ENCODE measurements around the gene CCDC73. TPM values are rescaled to one million over a fixed set of nuclear protein-coding genes. Genes with fewer than 3 reads are reported as not detected.

The CCDC73 gene
- total and polyA plus RNA-seq, 10 of the 15 experiments (the other 5 are each of a cell fraction or from before 2014, with no cell fraction given), result 0.05 to 0.57 (median 0.14) TPM

DNA sequence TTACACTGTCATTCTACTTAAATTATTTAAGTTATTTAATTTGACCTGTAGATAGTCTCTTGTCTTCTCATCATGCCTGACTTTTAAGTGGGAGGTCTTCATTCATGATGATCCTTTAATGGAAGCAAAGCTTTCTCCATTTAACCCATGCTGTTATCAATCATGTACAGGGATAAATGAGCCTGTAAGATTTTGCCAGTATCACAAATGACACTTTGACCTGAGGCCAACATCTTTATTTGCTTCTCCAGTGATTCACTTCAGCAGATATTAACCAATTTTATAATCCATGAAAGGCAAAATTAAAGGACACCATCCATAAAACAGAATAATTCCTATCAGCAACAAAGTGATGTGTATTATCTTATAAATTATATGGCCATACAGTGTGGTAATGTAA is 7.7 kb downstream of the CCDC73 start:
- no peak for DNase-seq (ENCODE audit: low read depth, low spot score)
- no peak for ATAC-seq
- no peaks in the 10 kb centered on the region for H4K20me1 ChIP-seq (ENCODE audit: control insufficient read depth, insufficient read depth)
- H2AFZ ChIP-seq (ENCODE audit: control insufficient read depth, low read depth, low read length), result no peak overlapping the region
- POLR2A ChIA-PET, result no interaction called here
- H3K27ac ChIP-seq (ENCODE audit: control insufficient read depth, insufficient read depth), result no peak overlapping the region
- intact Hi-C loops (cut with micrococcal nuclease; ENCODE audit: unreplicated experiment) (no loop called here), in situ Hi-C loops (cut with MboI) (loop anchor here (5.0 kb wide), 1 partner anchor 35 kb away; no protein-coding TSS in a partner anchor)
- CTCF ChIA-PET, result no interaction called here
- BruUV-seq (replicated peaks), result no TSS peak
- H3K4me3 ChIP-seq, result no peak overlapping the region
- no peak for FAIRE-seq
- H3K9me3 ChIP-seq (replicated peaks; ENCODE audit: control insufficient read depth, insufficient read depth, low read length), result no peaks in the 10 kb centered on the region
- SMC1A ChIA-PET (ENCODE audit: uncharacterized antibody, unreplicated experiment), result interaction anchor here (1.0 to 1.4 kb wide), 2 partner anchors 28 to 463 kb away, joined by 3 read pairs; no protein-coding TSS in a partner anchor
- H3K27me3 ChIP-seq (replicated peaks in 1 of 2; ENCODE audit: control insufficient read depth in 2 of 2, insufficient read depth in 2 of 2, low read length in 1 of 2), result no peaks in the 10 kb centered on the region
- H3K4me2 ChIP-seq (ENCODE audit: control insufficient read depth, insufficient read depth), result no peak overlapping the region
- H3K79me2 ChIP-seq (ENCODE audit: control insufficient read depth, insufficient read depth, low read length), result no peaks in the 10 kb centered on the region
- TF ChIP-seq HDGF (IDR thresholded peaks at IDR 0.05) (no peak), CHD2 (IDR thresholded peaks at IDR 0.05; ENCODE audit: borderline replicate concordance, low read depth, low read length) (no peak), SREBF2 (IDR thresholded peaks at IDR 0.05; ENCODE audit: low read length) (no peak), ZNF274 (IDR thresholded peaks at IDR 0.05; ENCODE audit: insufficient read depth, insufficient read length) (no peak), TARDBP (IDR thresholded peaks at IDR 0.05; ENCODE audit: borderline replicate concordance) (no peak), CHD1 (IDR thresholded peaks at IDR 0.05; ENCODE audit: low read depth, low read length) (no peak), RFX5 (IDR thresholded peaks at IDR 0.05; ENCODE audit: low read depth, low read length) (no peak), POLR2A (IDR thresholded peaks at IDR 0.05; ENCODE audit: low read depth, low read length) (no peak), BHLHE40 (IDR thresholded peaks at IDR 0.05; ENCODE audit: borderline replicate concordance in 1 of 2, low read depth in 2 of 2, low read length in 1 of 2) (no peak)
- TF ChIP-seq, protein P1, sequence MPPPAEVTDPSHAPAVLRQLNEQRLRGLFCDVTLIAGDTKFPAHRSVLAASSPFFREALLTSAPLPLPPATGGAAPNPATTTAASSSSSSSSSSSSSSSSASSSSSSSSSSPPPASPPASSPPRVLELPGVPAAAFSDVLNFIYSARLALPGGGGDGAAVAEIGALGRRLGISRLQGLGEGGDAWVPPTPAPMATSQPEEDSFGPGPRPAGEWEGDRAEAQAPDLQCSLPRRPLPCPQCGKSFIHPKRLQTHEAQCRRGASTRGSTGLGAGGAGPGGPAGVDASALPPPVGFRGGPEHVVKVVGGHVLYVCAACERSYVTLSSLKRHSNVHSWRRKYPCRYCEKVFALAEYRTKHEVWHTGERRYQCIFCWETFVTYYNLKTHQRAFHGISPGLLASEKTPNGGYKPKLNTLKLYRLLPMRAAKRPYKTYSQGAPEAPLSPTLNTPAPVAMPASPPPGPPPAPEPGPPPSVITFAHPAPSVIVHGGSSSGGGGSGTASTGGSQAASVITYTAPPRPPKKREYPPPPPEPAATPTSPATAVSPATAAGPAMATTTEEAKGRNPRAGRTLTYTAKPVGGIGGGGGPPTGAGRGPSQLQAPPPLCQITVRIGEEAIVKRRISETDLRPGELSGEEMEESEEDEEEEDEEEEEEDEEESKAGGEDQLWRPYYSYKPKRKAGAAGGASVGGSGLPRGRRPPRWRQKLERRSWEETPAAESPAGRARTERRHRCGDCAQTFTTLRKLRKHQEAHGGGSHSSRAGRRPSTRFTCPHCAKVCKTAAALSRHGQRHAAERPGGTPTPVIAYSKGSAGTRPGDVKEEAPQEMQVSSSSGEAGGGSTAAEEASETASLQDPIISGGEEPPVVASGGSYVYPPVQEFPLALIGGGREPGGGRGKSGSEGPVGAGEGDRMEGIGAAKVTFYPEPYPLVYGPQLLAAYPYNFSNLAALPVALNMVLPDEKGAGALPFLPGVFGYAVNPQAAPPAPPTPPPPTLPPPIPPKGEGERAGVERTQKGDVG (CRISPR knock-in tag; IDR thresholded peaks at IDR 0.05), result no peak
- TF ChIP-seq, protein P2, sequence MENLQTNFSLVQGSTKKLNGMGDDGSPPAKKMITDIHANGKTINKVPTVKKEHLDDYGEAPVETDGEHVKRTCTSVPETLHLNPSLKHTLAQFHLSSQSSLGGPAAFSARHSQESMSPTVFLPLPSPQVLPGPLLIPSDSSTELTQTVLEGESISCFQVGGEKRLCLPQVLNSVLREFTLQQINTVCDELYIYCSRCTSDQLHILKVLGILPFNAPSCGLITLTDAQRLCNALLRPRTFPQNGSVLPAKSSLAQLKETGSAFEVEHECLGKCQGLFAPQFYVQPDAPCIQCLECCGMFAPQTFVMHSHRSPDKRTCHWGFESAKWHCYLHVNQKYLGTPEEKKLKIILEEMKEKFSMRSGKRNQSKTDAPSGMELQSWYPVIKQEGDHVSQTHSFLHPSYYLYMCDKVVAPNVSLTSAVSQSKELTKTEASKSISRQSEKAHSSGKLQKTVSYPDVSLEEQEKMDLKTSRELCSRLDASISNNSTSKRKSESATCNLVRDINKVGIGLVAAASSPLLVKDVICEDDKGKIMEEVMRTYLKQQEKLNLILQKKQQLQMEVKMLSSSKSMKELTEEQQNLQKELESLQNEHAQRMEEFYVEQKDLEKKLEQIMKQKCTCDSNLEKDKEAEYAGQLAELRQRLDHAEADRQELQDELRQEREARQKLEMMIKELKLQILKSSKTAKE (IDR thresholded peaks at IDR 0.05; ENCODE audit: low read depth, poor library complexity, severe bottlenecking), result no peak
- TF ChIP-seq, protein P3, sequence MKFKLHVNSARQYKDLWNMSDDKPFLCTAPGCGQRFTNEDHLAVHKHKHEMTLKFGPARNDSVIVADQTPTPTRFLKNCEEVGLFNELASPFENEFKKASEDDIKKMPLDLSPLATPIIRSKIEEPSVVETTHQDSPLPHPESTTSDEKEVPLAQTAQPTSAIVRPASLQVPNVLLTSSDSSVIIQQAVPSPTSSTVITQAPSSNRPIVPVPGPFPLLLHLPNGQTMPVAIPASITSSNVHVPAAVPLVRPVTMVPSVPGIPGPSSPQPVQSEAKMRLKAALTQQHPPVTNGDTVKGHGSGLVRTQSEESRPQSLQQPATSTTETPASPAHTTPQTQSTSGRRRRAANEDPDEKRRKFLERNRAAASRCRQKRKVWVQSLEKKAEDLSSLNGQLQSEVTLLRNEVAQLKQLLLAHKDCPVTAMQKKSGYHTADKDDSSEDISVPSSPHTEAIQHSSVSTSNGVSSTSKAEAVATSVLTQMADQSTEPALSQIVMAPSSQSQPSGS (IDR thresholded peaks at IDR 0.05; ENCODE audit: low read length), result no peak
- TF ChIP-seq, protein P4, sequence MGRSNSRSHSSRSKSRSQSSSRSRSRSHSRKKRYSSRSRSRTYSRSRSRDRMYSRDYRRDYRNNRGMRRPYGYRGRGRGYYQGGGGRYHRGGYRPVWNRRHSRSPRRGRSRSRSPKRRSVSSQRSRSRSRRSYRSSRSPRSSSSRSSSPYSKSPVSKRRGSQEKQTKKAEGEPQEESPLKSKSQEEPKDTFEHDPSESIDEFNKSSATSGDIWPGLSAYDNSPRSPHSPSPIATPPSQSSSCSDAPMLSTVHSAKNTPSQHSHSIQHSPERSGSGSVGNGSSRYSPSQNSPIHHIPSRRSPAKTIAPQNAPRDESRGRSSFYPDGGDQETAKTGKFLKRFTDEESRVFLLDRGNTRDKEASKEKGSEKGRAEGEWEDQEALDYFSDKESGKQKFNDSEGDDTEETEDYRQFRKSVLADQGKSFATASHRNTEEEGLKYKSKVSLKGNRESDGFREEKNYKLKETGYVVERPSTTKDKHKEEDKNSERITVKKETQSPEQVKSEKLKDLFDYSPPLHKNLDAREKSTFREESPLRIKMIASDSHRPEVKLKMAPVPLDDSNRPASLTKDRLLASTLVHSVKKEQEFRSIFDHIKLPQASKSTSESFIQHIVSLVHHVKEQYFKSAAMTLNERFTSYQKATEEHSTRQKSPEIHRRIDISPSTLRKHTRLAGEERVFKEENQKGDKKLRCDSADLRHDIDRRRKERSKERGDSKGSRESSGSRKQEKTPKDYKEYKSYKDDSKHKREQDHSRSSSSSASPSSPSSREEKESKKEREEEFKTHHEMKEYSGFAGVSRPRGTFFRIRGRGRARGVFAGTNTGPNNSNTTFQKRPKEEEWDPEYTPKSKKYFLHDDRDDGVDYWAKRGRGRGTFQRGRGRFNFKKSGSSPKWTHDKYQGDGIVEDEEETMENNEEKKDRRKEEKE (IDR thresholded peaks at IDR 0.05), result no peak
- RAD21 ChIA-PET (ENCODE audit: unreplicated experiment), result no interaction called here
- H3K36me3 ChIP-seq (ENCODE audit: control insufficient read depth in 2 of 2, insufficient read depth in 2 of 2, low read length in 1 of 2), result no peaks in the 10 kb centered on the region
- H3K4me1 ChIP-seq (ENCODE audit: control insufficient read depth, insufficient read depth, low read length), result no peaks in the 10 kb centered on the region
- no peak overlapping the region for H3K9ac ChIP-seq (ENCODE audit: control insufficient read depth, insufficient read depth, low read length)

All from GM12878 (cell line).